Fibroblast of skin of left quadriceps (primary cell): ENCODE measurements around the gene PPP4R3B.
"Not testable (repeated sequence)": the region's sequence is repeated elsewhere in the genome, so short reads cannot be mapped to it uniquely, and the experiment has no call there.

Experiments used
- DNase-seq, 2 experiments: peaks; one replicate each; pipeline ENCODE4 v3.0.0-alpha.2; 2013; ENCODE audit warnings: low read depth in 2 of 2

Gene PPP4R3B

DNA sequence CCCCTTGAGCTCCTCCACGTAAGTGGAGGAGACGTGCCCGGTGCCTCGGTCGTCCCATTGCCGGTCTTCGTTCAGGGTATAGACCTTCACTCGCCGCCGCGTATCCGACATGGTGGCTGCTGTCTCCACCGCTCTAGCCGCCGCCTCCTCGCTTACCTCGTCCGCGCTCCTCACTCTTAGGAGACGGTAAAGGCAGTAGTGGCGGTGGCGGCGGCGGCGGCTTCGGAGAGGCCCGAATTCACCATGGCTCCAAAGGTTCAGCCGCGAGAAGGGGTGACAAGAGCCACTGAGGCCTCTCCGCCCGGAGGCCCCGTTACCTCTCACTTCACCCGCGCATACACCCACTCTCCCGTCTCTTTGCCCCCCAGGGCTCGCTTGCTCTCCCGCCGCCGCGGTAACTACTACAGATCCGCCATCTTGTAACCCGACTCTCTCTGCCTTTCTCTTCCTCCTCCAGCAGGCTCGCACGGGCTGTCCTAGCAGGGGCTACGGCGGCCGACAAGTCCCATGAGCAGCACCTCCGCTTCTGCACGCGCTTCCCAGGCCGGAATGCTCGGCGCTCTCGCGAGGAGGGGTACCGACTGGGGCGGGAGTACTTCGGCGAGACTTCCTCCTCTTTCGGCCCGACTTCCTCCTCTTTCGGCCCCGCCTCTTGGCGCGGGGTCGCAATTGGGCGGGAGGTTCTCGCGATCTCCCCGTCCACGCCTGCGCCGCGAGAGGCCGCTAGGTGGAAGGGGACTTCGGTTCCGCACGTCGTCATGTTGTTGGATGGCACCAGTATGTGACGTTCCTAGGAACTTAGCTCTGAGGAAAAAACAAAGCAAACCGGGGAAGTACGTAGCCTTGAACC is at the start of gene PPP4R3B:
Gene PPP4R3B, minus strand, starts transcription at position 448 of the 850 bp plus-strand sequence. Its CDS starts 337 bp downstream, at position 111.
- peak; percentile 99 for DNase-seq

DNA sequence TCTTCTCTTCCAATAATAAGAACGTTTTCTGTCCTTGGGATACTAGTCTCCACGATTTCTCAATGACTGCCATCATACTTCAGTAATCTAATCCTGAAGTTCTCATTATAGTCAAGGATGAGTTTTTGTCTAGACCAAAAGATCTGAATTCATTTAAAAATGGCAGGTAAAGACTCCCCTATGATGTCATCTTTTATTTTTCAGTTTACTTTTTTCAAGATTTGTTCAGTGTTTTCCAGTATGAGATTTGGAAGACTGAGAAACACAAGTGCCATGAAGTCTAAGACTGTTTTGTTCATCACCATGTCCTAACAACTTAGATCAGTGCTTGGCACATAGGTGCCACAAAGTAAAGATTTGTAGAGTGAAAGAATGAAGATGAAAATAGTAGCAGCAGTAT is 35.8 kb upstream of the PPP4R3B start:
- no peak for DNase-seq

DNA sequence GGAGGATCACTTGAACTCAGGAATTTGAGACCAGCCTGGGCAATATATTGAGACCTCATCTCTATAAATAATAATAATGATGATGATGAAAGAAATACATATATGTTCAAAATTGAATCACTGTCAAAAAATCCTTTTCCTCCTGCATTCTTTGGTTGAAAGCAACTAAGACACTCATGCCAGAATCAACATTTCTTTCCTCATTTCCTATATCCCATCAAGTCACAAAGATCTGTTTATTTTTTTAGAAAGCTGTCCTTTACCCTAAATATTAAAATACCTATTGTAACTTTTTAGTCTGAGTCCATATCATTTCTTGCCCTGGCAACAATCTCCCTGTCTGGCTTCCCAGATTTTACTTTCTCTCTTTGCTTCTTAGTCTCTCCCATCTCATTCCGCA is 31.8 kb upstream of the PPP4R3B start:
- no peak for DNase-seq

DNA sequence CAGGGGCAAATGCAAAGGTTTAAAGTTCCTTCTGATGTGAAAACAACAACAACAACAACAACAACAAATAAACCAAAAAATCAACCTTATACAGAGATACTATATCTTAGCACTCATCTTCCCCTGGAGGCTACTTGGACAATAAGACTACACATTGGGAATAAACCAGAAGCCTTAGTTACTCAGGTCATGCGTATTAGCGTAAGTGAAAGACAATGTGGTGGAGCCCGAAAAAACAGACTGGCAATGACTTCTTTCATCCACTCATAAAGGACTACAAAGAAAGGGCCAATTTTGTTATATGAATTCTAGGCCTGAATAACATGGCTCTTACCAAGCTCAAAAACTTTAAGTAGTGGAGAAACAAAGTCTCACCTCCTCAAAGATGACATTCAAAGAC is 19.4 kb upstream of the PPP4R3B start:
- no peak for DNase-seq

DNA sequence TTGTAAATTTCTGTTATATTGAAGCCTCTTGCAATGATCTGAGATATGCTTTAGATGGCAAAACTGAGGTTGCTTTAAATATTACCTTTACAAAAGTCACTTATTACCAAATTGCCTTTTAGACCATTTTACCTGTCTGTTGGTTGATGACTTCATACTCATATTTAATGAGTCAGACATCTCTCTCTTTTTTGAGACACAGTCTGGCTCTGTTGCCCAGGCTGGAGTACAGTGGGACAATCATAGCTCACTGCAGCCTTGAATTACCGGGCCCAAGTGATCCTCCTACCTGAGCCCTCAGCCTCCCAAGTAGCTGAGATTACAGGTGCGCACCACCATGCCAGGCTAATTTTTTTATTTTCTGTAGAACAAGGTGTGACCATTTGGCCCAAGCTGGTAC is 11.5 kb upstream of the PPP4R3B start:
- no peak for DNase-seq

DNA sequence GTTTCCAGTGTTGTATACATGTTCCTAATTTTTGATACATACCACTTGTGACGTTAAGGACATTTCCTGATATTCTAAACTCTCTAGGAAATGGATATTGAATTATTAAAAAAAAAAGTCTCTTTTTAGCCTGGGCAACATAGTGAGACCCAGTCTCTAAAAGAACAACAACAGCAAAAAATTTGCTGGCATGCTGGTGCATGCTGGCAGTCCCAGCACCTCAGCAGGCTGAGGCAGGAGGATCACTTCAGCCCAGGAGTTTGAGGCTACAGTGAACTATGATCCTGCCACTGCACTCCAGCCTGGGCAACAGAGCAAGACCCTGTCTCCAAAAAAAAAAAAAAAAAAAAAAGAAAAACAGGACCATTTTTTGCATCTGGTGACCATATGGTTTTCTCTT is 10.5 kb upstream of the PPP4R3B start:
- no peak for DNase-seq

DNA sequence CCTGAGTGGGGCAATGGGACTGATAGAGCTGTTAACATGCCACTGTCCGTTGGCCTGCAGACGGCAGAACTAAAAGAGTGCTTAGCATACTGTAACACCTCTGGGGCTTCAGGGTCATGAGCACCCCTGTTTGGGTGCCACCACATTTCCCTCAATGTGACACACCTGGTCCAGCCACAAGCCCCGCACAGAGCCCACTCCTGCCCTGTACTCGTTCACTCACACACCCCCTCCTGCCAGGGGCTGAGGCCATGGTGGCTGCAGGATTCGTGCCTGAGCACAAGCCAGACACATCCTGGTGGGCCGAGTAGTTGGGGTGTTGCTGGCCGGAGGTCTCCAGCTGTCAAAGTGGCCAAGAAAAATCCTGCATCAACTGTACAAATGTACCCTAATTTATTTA is 4.4 kb upstream of the PPP4R3B start:
- no peak for DNase-seq

DNA sequence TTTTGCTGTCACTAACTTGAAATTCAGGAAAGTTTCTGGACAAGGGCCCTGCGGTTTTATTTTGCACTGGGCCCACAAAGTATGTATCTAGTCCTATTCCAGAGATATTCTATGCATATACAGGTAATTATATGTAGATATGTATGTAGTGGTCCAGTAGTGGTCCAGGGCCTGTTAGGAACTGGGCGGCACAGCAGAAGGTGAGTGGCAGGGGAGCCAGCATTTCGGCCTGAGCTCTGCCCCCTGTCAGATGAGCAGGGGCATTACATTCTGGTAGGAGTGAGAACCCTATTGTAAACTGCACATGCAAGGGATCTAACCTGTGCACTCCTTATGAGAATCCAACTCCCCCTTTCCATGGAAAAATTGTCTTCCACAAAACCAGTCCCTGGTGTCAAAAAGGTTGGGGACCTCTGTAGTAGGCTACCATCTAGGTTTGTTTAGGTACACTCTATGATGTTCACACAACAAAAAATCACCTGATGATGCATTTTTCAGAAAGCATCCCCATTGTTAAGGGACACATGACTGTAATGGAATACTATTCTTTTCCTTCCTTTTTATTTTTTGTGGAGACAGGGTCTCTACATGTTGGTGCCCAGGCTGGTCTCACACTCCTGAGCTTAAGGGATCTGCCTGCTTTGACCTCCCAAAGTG is 2.8 kb upstream of the PPP4R3B start:
- DNase-seq = no peak

- no peak for DNase-seq
Observed at GRCh38 chr2:55618275-55619055, 1.0 kb upstream of the PPP4R3B start.

DNA sequence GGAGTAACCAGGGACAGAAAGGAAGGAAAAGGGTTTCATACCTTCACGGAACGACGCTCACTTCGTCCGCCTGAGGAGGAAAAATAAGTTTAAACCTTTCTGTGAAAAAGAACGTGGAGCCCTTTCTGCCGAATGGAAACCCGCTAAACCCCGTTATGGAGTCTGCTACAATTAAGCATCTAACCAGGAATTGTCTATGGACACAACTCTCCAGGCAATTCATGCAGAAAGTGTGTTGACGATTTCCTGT is 528 bp upstream of the PPP4R3B start:
- no peak for DNase-seq

DNA sequence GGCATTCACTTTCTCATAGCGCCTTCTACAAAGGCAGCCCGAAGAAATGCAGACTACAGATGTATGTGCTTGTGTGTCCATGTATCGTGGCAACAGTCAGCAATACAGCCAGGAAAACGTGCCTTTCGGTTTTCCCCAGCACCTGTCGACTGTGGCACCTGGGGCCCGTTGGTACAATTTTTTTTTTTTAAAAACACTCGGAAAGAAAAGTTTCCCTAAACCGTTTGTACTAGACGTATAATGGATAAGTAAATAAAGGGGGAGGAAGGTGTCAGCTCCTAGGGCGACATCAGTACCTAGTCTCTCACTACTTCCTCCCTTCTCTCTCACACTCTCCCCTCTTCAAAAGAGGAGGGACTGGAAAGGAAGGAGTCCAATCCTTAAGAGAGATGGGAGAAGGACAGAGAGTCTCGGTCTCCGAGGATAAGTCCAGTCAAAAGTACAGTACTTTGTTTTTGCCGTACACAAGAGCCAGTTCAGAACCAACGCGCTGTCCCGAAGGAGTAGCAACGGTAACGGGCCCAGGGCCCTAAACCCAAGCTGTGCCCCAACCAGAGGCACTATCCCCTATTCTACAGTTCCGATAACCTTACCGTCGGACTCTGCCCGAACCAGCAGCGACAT is 759 bp downstream of the PPP4R3B start:
- DNase-seq = no peak

DNA sequence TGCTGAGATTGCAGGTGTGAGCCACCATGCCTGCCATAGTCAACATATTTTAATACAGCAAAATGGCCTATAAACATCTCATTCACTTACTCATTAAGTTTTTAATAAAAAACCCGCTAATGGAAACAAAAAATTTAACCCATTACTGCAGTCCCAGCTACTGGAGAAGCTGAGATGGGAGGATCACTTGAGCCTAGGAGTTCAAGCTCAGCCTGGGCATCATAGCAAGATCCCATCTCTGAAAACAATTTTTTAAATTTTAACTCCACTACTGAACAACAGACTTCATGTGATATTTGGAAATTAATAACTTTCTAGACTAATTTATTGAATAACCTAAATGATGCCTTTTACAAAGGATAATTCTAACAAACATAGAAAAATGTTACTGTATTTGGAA is 5.4 kb downstream of the PPP4R3B start:
- no peak for DNase-seq

DNA sequence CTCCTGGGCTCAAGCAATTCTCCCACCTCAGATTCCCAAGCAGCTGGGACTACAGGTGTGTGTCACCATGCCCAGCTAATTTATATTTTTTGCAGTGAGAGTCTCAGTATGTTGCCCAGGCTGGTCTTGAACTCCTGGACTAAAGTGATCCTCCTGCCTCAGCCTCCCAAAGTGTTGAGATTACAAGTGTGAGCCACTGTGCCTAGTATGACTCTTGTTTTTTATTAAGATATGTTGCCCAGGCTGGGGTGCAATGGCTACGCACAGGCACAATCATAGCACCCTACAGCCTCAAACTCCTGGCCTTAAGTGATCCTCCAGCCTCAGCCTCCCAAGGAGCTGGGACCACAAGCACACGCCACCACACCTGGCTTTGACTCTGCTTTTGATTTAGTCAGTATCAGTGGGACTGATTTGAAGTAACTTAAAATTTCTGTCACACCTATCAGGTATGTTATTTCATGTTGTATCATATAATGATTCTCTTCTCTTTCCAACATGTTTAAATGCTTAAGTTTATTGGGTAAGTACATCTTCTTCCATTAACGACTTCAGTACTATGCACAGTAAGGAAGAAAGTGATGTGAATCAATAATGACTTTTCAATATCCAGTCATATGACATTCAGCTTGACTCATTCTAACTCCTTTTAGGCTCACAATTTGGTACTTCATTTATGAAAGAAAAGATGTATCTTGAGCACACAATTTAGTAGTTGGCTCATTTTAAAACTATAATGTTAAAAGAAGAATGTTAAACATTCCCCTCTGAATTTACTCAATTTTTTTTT is 6.3 kb downstream of the PPP4R3B start:
- no peak for DNase-seq

DNA sequence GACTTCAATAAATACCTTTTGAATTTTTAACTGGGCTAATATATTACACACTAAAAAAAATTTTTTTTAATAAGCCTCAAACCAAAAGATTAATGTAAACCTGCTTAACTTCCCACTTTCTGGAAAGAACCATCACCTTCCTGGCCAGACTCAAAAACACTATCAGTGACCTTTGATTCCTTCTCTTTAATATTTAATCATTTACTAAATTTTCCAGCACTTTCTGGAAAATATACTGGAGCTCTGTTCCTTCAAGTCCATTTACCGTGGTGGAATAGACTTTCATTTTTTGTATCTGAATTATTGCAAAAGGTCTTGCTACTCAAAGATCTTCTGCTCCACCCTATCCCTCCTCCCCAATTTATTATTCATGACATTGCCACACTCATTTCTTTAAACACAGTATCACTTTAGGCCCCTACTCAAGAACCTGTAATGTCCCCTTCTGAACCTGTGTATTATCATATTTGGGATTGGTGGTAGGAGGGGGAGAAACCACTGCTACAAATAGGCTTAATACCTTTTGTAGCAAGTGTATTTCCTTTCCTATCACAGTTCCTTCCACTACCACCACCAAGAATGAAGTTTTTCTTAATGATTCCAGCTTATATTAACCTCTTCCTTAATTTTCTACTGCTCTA is 7.4 kb downstream of the PPP4R3B start:
- DNase-seq = no peak

- no peak for DNase-seq
Observed at GRCh38 chr2:55609193-55609794, 8.1 kb downstream of the PPP4R3B start.

- no peak for DNase-seq
Observed at GRCh38 chr2:55607717-55608116, 9.7 kb downstream of the PPP4R3B start.

DNA sequence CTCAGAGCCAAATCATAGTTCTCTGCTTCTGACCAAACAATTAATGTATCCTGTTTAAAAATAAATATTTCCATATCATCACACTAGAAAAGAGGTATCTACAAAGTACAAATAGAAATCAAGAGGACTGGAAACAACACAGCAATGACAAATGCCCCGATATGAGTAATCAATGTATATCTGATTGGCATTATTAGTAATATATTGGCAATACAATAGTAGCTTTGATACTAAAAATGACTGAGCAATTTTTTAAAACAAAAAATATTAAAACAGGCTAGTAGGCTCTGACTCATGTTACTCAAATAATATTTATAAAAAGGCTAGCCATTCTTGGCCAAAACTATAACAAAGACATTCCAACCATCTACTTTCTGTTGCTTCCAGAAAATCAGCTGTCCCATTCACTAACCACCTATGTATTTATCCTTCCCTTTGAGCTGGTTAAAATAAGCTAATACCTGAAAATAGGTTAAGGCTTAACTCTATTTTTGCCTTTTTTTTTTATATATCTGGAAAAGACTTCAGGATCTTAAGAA is 13.3 kb downstream of the PPP4R3B start:
- DNase-seq = no peak

DNA sequence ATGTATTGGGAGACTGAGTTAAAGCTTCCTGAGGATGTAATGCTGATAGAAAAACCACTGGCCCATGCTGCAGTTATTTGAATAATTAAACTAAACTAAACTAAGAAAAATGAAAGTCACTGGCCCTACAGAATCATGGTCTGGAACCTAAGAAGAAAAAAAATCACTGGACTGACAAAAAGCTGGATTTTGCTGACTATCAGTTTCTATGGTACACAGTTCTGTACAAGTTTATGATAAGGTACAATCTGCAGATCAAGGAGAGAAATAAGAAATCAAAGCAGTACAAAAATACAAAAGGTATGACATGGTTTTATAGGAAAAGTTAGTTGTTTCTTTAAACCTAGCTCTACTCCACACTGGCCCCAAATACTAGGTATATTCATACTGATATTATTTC is 15.6 kb downstream of the PPP4R3B start:
- DNase-seq = no peak

- no peak for DNase-seq
Observed at GRCh38 chr2:55598056-55598795, 19.2 kb downstream of the PPP4R3B start.

- not testable (repeated sequence) for DNase-seq
Observed at GRCh38 chr2:55596795-55597194, 20.6 kb downstream of the PPP4R3B start.
